CD4-positive, alpha-beta T cell treated with Interleukin-6 for 4 hours (primary cell): ENCODE measurements around the gene NR1I3.
"Not testable (repeated sequence)": the region's sequence is repeated elsewhere in the genome, so short reads cannot be mapped to it uniquely, and the experiment has no call there.

Source experiments
- DNase-seq: peaks from one replicate; pipeline ENCODE4 v3.0.0-alpha.2; 2020; ENCODE audit warnings: mixed read lengths

NR1I3 gene

GRCh38 chr1:161250100-161250499 lies 12.1 kb upstream of the NR1I3 start:
- DNase-seq = not testable (repeated sequence)

GRCh38 chr1:161244888-161245287 lies 6.9 kb upstream of the NR1I3 start:
- DNase-seq = no peak

DNA sequence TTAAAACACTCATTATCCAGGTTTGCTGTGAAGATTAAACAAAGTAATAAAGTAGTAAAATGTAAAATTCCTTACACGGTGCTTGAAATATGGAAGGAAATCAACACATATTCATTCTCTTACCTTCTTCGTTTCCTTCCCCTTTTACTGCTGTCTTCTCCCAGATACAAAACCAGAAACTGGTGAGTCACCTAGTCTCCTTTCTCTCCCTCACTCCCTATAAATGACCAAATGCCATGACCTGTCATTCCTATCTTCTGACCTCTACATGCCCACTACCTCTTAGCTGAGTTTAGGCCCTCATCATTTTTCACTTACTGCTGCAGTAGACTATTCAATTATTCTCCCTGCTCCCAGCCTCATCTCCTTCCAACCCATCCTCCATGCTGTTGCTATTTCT lies 4.3 kb upstream of the NR1I3 start:
- no peak for DNase-seq

GRCh38 chr1:161241682-161242081 lies 3.7 kb upstream of the NR1I3 start:
- no peak for DNase-seq

- DNase-seq = no peak
Observed at GRCh38 chr1:161235957-161236775, 1.8 kb downstream of the NR1I3 start.

GRCh38 chr1:161233102-161233501 lies 4.9 kb downstream of the NR1I3 start:
- DNase-seq = no peak

DNA sequence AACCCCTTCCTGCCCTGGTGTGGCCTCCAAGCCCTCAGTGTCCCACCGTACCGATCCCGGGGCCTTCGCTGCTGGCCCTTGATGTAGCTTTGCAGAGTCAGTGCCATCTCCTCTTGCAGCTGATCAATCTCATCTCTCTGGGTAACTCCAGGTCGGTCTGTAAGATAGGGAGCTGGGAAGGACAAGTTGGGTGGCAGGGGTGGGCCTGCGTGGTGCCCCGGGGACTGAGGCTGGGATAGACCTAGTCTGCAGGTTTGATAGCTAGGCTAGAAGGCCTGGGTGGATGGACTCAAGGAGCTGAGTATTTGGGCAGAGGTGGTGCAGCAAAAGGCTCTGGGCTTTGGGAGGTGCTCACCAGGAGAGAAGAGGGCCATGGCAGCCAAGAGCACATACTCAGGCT lies 7.2 kb downstream of the NR1I3 start:
- DNase-seq = no peak

DNA sequence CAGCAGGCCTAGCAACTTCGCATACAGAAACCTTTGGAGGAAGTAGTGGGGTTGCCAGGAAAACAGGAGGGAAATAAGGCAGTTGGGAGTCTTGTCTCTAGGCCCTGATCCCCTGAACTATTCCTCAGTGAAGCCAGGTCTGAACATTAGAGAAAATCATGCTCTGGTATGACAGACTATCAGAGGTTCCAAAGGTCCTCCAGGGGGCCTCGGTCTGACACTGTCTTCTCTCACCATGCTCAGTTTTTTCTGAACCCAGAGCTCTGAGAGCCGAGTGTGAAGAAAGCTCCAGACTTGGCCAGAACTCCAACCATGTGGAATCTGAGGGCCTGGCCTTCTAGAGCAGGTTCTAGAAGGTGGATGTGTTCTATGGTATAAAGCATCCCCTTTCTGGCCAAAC lies 8.1 kb downstream of the NR1I3 start:
- no peak for DNase-seq

- no peak for DNase-seq
Observed at GRCh38 chr1:161228032-161228431, 10.0 kb downstream of the NR1I3 start.

- DNase-seq = peak; percentile 94
Observed at GRCh38 chr1:161227196-161227871, 10.7 kb downstream of the NR1I3 start.

GRCh38 chr1:161226759-161227158 lies 11.2 kb downstream of the NR1I3 start:
- no peak for DNase-seq

GRCh38 chr1:161226320-161226711 lies 11.7 kb downstream of the NR1I3 start:
- DNase-seq = no peak

DNA sequence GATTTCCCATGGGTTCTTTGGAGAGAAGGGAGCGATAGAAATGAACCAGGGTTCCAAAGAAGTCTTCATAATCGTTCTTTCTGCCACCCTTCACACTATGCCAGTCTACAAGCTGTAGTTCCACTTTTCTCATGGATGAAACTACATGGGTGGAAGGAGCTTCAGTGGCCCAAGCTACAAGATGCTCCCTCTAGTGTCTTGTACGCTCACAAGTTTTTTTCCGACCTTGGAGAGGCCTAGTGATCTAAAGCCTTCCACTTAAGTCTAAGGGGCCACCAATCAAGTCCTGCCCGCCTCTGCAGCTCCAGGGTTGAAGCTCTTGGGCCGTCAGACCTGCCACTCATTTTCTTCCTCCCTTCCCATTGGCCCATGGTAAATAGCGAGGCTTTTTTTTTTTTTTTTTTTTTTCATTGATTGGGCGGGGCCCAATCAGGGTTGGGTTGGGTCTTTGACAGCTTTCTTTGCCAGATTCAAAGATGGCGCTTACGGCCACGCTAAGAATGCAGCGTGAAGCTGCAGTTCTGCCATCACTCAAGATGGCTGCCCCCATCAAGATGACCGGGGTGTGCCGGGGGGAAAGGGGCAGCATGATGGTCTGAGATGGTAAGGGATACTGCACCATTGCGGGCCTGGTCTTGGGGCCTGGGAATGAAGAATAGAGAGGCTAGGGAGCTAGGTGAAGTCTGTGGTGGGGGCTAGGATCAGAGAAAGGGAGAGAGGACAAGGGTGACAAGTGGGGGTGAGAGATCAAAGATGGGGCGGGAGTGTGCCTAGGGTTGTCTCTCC lies 12.3 kb downstream of the NR1I3 start, which contains the start of gene TOMM40L:
TOMM40L (plus strand) TSS at position 527 of the 786 bp plus-strand sequence. CDS start 430 bp downstream, outside the sequence.
- peak; percentile 88 for DNase-seq

GRCh38 chr1:161225178-161225533 lies 12.8 kb downstream of the NR1I3 start:
- no peak for DNase-seq

DNA sequence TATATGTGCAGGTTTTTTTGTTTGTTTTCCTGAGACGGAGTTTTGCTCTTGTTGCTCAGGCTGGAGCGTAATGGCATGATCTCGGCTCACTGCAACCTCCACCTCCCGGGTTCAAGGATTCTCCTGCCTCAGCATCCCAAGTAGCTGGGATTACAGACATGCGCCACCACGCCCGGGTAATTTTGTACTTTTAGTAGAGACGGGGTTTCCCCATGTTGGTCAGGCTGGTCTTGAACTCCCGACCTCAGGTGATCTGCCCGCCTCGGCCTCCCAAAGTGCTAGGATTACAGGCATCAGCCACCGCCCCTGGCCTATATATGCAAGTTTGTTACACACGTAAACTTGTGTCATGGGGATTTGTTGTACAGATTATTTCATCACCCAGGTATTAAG lies 13.3 kb downstream of the NR1I3 start:
- DNase-seq = not testable (repeated sequence)

DNA sequence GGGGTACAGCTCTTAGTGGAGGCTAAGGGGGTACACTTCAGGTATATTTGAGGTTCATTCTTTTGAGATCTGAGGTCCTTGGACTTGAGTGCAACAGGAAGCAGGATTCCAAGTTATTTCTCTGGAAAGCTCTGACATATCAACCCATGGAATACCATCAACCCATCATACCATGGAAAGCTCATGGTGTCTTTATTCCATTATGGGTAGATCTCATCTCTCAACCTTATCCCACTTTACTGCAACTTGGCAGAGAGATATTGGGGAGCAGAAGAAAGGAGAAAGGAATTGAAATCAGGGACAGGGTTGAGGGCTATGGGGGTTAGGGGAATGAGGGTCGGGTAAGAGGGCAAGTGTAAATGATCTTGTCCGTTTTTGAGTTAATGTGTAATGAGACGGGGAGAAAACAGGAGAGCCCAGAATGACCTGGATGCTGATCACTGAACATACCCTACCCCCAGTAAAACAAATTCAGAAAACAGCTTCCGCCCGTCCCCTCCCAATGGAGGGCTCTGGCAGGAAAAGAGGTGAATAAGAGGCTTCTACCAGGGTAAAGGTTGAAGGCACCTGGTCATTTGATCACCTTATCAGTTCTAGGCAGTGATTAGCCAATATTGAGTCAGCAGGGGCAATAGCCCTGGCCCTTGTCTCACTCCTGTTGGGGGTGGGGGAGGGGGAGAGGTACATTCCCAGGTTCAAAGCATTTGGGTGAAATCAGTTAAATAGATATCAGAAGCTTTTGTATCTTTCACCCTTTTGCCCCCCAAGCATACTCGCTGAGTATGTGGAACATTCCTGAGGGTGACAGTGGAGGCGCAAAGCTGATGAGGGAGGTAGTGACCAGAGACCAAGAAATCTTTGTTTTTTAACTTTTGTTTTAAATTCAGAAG lies 14.0 kb downstream of the NR1I3 start:
- DNase-seq = no peak

- DNase-seq = no peak
Observed at GRCh38 chr1:161222175-161223019, 15.6 kb downstream of the NR1I3 start.

DNA sequence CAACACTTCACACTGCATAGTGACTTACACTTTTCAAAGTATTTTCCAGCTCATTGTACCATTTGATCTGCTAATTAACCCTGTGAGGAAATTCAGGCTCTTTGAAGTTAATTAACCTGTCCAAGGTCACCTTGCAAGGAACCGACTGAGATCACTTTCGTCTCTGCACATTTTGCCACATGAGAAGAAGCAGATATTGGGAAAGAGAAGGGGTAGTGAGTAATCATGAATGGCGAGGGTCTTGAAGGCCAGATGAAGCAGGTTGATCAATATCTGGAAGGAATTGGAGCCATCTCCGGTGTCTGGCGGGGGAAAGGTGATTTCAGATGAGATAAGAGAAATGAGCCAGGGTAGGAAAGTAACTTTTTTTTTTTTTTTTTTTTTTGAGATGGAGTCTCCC lies 18.0 kb downstream of the NR1I3 start:
- DNase-seq = no peak

DNA sequence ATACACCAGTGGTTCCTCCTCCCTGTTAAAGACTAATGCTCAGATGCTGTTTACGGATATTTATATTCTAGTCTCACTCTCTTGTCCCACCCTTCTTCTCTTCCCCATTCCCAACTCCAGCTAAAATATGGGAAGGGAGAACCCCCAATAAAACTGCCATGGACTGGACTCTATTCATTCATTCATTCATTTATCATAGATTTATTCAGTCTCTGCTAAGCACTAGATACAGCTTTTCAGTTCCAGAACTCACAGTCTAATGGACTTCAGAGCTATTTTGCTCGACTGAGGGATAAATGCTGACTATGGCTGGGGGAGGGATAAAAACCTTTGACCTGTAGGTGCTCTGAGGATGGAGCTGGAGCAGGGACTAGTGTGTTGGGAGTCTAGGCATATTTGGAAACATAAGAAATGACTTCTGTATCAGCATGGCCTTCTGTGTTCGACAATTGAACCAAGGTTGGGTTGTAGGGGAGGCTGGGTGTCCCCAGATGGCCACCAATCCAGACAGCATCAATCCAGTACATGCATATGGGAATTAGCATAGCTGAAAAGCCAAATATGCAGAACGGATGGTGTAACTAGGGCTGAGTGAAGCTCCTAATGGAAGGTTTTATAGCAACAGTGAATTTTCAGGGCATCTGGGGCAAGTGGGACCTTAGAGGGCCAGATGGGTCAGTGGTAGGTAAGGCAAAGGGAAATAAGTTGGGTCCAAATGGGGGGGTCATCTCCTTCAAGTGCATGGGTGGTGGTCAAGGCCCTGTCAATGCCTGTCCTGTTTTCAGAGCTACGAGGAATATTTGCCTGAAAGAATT lies 18.7 kb downstream of the NR1I3 start:
- no peak for DNase-seq

DNA sequence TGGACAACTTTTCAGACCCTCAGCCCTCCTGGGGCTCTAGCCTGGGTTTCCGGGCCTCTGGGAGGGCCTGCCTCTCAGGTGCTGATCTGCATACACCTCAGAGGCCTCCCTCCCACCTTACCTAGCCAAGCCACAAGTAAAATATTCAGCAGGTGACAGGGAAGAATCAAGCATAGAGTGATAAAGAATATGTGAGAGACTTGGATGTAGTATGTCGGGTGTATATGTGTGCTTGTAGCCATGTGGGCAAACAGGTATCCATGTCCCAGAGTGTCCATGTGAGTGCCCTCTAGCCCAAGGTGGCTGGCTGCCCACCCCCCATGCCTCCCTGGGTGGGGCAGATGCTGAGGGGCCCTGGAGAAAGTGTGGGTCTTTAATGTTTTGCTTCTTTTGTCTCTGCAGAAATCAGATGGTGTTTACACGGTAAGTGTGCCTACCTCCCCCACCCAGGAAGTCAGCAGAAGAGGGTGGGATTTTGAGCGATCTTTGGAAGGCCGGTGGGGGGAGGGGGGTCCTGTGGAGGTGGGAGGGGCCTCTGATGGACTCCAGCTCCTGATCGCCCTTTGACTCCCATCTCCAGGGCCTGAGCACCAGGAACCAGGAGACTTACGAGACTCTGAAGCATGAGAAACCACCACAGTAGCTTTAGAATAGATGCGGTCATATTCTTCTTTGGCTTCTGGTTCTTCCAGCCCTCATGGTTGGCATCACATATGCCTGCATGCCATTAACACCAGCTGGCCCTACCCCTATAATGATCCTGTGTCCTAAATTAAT lies 19.5 kb downstream of the NR1I3 start:
- peak; percentile 33 for DNase-seq
